AG09309 (cell line): ENCODE measurements around the gene IL17A.
A peak's percentile ranks its signal among the peaks of the same experiment; 100 is the strongest.

Source experiments
- DNase-seq: peaks from one replicate; pipeline ENCODE4 v3.0.0-alpha.2; 2010; ENCODE audit warnings: low read depth
- H3K4me3 ChIP-seq: 2 replicates; pipeline ENCODE4 v1.5.1; 2011; ENCODE audit warnings: mild to moderate bottlenecking, low read depth, low read length, moderate library complexity; ENCODE audit not compliant: control insufficient read depth
- CTCF ChIP-seq: IDR thresholded peaks from 2 replicates; pipeline ENCODE4 v1.5.1; 2011; ENCODE audit warnings: mild to moderate bottlenecking, low read depth, low read length, inconsistent platforms; ENCODE audit not compliant: insufficient read depth, control insufficient read depth; ENCODE audit errors: missing control alignments

The IL17A gene

DNA sequence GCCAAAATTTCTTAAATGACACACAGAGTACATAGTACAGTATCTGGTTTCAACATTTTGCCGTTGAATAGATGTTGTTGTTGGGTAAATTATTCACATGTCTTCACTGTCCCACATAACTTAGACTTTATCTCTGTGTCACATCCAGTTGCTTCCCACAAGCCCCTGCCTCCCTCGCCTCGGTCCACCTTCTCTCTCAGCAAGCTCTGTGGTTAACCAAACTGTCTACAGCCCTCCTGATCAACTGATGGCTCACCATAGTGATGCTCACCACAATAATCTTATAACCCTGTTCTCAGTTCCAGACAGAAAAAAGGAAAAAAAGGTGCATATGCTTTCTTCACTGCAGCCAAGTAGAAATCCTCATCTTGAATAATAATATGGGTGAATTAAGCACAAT, 35.1 kb downstream of the IL17A start:
- DNase-seq = no peak
- no peak for TF ChIP-seq CTCF

DNA sequence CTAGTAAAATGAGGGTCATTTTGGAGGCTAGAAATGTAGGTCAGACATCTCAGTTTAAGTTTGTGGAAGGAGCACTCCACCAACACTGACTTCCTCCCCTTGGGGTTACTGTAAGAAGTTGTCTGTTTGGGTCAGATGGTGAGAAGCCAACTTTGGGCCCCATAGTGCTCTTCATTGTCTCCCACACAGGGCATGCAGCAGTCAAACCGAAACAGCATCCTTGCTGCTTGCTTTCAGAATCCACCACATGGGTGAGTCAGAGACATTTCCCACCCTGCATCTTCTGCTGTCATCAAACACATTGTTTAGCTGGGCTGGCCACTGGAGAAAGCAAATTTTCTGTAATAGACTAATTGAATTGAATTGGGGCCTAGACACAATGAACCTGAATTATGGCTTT, 41.3 kb downstream of the IL17A start:
- no peak for DNase-seq
- TF ChIP-seq CTCF = no peak
- H3K4me3 ChIP-seq = no peak overlapping the region

More for the DNA sequence above, 35.1 kb downstream of the IL17A start:
- no peak overlapping the region for H3K4me3 ChIP-seq

- H3K4me3 ChIP-seq = no peak overlapping the region
- TF ChIP-seq CTCF = no peak
- DNase-seq = no peak
Observed at GRCh38 chr6:52230685-52231084, 44.5 kb downstream of the IL17A start.

GRCh38 chr6:52231406-52232127, 45.4 kb downstream of the IL17A start:
- DNase-seq = no peak
- no peak for TF ChIP-seq CTCF
- no peak overlapping the region for H3K4me3 ChIP-seq

- no peak for TF ChIP-seq CTCF
- no peak for DNase-seq
- H3K4me3 ChIP-seq = no peak overlapping the region
Observed at GRCh38 chr6:52233005-52233404, 46.8 kb downstream of the IL17A start.

GRCh38 chr6:52233975-52234823, 48.0 kb downstream of the IL17A start:
- no peak overlapping the region for H3K4me3 ChIP-seq
- peak; percentile 71 for TF ChIP-seq CTCF
- DNase-seq = peak; percentile 50
